Cardiac fibroblast (primary cell): ENCODE measurements around the gene DNLZ.

Experiments used
- DNase-seq, 2 donors: peaks; one replicate each; pipeline versions ENCODE4 v3.0.0 to v3.0.0-alpha.2; 2010; ENCODE audit warnings: low read depth in 2 of 2
- H3K4me3 ChIP-seq, 2 donors: replicated peaks in 1 of 2; 1 replicate in 1 of 2; 2 replicates in 1 of 2; pipeline ENCODE4 v1.5.1; 2011; ENCODE audit warnings: low read depth in 2 of 2, low read length in 2 of 2, mild to moderate bottlenecking in 2 of 2, moderate library complexity in 1 of 2
- CTCF ChIP-seq: IDR thresholded peaks from one replicate; pipeline ENCODE4 v1.5.1; 2011; ENCODE audit warnings: low read depth, mild to moderate bottlenecking, low read length, inconsistent platforms

The DNLZ gene

DNA sequence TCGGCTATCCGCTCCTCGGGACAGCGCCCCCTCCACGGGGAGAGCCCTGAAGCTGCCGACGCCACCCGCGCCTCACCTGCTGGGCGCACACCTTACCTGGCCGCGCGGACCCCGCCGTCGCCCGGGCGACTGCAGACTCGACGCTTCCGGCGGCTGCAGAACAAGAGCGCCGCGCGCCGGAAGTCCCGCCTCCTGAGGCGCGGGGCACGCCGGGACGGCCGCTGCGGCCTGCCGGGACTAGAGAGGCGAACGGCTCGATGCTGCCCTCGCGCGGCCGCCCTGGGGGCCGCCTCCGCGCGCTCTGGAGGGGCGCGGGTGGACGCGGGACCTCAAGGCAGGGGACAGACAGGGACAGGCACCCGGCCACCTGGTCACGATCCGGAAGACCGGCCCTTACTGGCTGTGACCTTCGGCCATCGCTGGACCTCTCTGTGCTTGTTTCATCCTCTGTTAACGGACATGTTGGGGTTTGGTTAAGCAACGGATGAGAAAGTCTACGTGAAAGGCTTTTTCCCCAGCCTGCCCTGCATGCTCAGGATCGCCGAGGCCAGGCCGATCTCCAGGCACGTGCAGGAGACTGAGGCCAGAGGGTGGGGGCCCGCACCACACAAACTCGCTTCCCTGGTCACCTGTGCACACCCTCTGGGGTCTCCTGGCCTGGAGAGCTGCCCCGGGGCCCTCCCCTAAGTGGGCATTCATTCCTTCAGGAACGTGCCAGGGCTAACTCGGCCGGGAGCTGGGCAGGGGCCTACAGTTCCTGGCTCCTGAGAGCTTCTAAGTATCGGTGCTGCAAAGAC is 36.7 kb upstream of the DNLZ start, which contains the start of gene SNAPC4:
TSS of gene SNAPC4 (minus strand) at position 133 of the 797 bp plus-strand sequence. CDS start 1,742 bp downstream, outside the sequence.
- peak; percentile 81 to 89 for DNase-seq
- TF ChIP-seq CTCF = peak; percentile 34
- peak within 1 kb of the TSS; percentile 67 to 72 for H3K4me3 ChIP-seq

DNA sequence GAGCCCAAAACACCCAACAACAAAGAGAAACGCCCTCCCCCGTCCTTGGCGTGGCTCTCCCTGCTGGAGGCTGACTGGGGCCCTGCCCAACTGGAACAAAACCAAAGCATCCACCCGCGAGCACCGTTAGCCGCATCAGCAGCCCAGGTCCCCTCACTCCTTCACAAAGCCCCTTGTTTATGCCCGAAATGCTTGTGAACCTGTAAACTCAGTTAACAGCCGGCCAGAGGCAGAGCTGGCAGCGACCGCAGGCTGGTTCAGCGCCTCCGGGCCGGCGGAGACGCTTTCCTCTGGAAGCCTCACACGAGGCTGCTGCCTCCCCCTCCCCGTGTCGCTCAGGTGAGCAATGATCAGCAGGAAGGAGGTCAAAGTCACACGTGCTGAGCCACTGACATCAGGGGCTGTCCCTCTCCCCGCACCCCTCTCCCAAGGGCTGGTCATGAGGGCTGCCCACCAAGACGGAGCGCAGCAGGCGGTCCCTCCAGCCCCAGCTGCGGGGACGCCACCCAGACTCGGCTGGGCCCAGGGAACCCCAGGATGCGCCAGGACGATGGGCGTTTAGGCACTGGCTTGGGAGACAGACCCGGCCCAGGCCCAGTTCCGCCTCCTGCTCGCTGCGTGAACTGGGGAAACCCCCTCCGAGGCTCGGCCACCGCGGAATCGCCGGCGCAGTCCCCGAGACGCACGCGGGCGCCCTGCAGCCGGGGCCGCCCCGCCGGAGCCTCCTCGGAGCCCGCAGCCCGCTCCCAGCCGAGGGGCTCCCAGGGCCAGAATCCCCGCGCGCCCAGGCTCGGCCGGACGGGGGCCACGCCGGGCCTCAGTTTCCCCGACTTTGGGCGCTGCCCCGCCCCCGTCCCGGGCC is 35.9 kb upstream of the DNLZ start:
- DNase-seq = peak; percentile 23 to 24
- peak overlapping the region; percentile 67 to 72 for H3K4me3 ChIP-seq
- no peak for TF ChIP-seq CTCF

DNA sequence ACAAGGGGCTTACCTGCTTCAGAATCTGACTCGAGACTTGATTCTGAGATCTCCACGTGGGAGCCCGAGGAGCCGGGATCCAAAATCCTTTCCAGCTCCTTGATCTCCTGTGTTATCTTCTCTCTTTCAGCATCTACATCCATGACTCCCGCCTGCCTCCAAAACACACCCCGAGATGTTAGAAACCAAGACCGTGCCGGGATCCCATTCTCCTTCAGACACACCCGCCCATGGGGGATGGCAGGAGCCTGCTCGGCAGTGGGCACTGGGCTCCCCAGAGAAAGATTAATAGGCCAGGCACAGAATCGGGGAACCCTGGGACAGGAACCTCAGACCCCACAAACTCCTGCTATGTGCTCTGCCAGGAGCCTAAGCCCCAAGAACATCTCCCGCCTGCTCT is 34.7 kb upstream of the DNLZ start:
- no peak for DNase-seq
- no peak for TF ChIP-seq CTCF
- H3K4me3 ChIP-seq = no peak overlapping the region

GRCh38 chr9:136397643-136398042 is 34.1 kb upstream of the DNLZ start:
- H3K4me3 ChIP-seq = no peak overlapping the region
- no peak for TF ChIP-seq CTCF
- no peak for DNase-seq

DNA sequence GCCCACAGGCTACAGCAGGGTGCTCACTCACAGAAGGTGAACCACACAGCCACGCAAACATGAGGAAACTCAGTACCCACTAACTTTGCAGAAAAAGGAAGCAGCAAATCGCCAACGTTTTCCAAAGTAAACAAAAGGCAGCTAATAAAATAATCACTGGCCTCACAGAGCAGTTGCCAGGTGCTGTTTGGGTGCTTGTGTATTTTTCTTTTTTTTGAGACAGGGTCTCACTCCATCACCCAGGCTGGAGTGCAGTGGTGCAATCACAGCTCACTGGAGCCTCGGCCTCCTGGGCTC is 32.6 kb upstream of the DNLZ start:
- no peak for TF ChIP-seq CTCF
- no peak for DNase-seq
- no peak overlapping the region for H3K4me3 ChIP-seq

GRCh38 chr9:136395345-136396218 is 32.0 kb upstream of the DNLZ start:
- H3K4me3 ChIP-seq = no peak overlapping the region
- no peak for DNase-seq
- TF ChIP-seq CTCF = no peak
